Hindlimb muscle (tissue), 1 donor: ENCODE data around the gene GALM. TPM values are rescaled to one million over a fixed set of nuclear protein-coding genes. Genes with fewer than 3 reads are reported as not detected.
"Not testable (repeated sequence)": the region's sequence is repeated elsewhere in the genome, so short reads cannot be mapped to it uniquely, and the experiment has no call there.

Source experiments
- DNase-seq: peaks from one replicate; pipeline ENCODE4 v3.0.0-alpha.2; 2013
- polyA plus RNA-seq: library from polyadenylated mRNA; unstranded; fragments of 120-200 nt; gene quantifications from one replicate; pipeline ENCODE4 v1.2.1, GENCODE V29; 2013; ENCODE audit not compliant: insufficient read length

The GALM gene
- polyA plus RNA-seq: 15.0 TPM

DNA sequence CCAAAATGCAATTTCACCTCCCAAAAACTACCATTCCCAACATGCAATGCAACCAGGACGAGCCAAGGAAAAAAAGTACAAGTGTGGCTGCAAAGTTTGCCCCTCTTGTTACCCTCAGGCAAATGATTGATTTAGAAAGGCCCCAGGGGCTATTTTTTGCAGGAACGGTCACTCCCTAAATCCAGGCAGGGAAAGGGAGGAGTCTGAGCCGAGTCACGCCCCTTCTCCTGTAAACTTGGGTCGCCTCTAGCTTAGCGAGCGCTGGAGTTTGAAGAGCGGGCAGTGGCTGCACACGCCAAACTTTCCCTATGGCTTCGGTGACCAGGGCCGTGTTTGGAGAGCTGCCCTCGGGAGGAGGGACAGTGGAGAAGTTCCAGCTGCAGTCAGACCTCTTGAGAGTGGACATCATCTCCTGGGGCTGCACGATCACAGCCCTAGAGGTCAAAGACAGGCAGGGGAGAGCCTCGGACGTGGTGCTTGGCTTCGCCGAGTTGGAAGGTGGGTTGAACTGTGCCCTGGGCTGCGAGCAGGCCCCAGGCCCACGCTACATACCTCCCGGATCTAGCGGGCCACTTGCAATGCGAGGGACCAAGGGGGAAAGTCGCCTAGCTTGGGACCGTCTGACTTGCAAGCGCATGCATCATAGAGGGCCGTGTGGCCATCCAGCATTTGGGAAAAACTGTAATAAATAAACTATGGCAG, at the start of gene GALM:
GALM (plus strand) TSS at position 261 of the 702 bp plus-strand sequence; CDS start at position 309, 48 bp downstream.
- peak; percentile 91 for DNase-seq

- DNase-seq: no peak
These were observed 48.6 kb upstream of the GALM start for GRCh38 chr2:38617301-38617700.

- DNase-seq: no peak
These were observed 46.3 kb upstream of the GALM start for GRCh38 chr2:38619458-38620164.

DNA sequence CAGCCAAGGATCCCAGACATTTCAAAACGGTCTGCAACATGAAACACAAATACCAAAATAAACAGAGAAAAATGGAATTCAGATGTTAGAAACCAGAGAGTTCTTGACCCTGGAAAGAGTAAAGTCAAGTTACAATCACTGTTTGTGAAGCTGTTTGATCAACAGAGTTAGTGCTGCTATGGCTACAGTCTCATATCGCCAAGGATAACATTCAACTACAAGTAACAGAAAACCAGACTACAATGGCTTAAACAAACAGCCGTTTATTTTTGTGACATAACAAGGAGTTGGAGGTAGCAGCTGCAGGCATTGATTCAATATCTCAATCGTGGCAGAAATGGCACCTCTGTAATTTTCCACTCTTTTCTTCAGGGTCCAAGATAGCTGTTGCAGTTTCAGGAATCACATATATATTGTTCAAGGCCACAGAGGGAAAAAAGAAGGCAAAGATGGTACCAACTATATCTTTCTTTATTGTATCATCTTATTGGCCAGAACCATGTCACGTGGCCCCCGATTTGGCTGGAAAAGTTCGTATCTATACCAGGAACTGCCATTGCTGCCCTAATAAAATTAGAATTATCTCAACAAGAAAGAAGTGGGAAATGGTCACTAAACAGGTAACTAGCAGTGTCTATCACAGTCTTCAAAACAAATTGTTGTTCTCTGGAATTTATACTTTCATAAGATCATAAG, 45.5 kb upstream of the GALM start:
- DNase-seq: no peak

- DNase-seq: no peak
These were observed 44.9 kb upstream of the GALM start for GRCh38 chr2:38621018-38621417.

DNA sequence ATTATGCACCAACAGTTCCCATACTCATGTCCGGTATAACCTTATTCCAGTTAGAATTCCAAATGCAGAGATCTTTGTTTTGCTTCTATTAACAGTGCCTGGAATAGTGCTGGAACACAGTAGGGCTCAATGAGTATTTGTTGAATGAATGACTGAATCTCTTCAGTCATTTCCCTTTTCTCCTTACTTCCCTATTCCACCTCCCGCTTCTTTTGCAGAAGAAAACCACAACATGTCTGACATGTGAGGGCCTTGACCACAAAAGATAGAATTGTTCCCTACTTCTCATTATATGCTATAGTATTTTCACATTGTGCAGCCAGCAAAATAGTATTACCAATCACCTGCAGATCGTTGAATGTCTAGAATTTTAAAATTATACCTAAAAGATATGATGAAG, 43.7 kb upstream of the GALM start:
- no peak for DNase-seq

DNA sequence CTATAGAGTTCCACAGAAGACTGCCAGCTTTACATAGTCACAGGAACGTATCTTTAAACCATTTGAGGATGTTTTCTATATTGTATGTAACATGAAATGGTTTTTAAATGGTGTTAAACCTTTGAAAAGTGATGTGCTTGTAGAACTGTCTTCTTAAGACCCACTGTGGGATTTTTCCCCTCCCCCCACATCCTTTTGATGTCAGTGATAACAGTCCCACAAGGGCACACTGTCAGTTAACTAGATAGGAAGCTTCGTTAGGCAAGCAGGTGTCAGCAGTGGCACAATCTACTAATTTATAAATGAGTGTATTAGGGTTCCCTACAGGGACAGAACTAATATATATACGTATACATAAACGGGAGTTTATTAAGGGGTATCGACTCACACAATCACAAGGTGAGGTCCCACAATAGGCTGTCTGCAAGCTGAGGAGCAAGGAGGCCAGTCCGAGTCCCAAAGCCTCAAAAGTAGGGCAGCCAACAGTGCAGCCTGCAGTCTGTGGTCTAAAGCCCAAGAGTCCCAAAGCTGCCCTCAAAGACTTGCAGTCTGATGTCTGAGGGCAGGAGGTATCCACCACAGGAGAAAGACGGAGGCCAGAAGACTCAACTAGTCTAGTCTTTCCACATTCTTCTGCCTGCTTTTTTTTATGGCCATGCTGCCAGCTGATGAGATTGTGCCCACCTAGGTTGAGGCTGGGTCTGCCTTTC, 39.4 kb upstream of the GALM start:
- DNase-seq: no peak

DNA sequence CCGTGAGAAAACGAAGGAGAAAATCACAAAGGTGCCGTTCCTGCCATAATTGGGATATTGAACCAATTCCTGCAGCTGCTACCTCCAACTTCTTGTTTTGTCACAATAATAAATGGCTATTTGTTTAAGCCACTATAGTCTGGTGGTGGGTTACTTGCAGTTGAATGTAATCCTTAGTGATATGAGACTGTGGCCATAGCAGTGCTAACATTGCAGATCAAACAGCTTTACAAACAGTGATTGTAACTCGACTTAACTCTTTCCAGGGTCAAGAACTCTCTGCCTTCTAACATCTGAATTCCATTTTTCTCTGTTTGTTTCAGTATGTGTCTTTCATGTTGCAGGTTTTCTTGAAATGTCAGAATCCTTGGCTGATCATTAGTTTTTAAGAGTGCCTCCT, 38.5 kb upstream of the GALM start:
- DNase-seq: no peak

DNA sequence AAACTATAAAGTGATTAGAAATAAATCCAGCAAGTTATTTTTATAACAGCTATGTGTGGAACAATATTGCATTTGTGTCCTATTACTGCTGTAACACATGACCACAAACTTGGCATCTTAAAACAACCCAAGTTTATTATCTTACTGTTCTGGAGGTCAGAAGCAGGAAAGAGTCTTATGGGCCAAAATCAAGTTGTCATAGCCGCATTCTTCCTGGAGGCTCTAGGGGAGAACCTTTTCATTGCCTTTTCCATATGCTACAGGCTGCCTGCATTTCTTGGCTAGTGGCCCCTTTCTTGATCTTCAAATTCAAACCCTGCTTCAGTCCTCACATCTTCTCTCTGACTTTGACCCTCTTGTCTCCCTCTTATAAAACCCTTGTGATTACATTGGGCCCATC, 36.2 kb upstream of the GALM start:
- no peak for DNase-seq

DNA sequence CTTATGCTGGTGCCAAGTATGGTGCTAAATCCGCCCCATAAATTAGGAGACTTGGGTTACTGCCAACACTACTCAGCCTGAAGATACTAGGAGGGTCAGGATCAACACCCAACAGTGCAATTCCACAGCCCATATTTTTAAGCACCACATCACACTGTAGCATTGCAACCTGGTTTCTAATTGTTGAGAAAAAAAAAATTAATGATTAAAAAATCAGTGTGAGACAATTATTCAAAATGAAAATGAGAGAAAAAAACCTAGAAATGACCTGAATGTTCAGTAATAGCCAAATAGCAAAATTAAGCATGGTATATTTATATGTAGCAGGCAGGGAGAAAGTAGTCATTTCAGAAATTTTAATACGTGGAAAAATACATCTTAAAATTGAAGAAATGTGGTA, 33.9 kb upstream of the GALM start:
- no peak for DNase-seq

DNA sequence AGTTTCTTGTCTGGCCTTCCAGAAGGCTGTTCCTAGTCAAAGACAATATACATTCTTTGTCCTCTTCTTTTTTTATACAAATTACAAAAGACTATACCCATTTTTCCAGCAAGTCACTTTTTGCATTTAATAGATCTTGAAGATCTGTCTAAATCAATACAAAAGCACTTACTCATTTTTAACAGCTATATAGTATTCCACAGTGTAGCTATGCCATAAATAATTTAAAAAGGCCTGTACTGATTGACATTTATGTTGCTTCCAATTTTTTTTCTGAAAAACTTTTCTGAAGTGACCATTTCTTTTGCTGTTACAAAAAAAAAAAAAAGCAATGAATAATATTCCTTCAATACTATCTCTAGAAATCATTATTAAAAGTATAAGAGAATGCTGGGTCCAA, 32.9 kb upstream of the GALM start:
- DNase-seq: no peak

DNA sequence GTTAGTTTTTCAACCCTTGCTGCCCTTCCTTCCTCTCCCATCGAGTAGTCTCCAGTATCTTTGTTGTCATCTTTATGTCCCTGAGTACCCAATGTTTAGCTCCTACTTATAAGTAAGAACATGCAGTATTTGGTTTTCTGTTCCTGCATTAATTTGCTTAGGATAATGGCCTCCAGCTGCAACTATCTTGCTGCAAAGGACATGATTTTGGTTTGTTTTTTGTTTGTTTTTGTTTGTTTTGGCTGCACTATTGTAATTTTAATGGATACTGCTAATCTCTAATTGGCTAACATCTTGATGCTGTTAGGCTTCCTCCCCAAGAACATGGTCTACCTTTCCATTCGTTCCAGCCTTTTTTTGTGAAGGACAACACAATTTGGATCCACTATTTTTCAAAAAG, 32.0 kb upstream of the GALM start:
- DNase-seq: no peak

- no peak for DNase-seq
These were observed 31.2 kb upstream of the GALM start for GRCh38 chr2:38634684-38635083.

GRCh38 chr2:38635139-38635538, 30.8 kb upstream of the GALM start:
- no peak for DNase-seq

DNA sequence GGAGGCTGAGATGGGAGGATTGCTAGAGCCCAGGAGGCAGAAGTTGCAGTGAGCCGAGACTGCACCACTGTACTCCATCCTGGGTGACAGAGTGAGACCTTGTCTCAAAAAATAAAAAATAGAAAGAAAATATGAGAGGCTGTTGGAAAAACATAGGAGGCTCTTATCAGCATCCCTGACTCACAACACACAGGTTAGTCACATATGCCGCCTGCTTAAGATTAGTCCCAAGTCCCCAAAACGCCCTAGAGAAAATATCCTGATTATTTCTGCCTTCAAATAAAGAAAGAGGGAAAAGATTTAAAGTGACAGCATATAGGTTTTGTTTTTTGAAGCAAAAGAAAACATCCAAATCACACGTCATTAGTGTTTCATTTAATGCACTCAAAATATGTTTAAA, 29.8 kb upstream of the GALM start:
- no peak for DNase-seq

- DNase-seq: not testable (repeated sequence)
These were observed 23.4 kb upstream of the GALM start for GRCh38 chr2:38642373-38643017.

DNA sequence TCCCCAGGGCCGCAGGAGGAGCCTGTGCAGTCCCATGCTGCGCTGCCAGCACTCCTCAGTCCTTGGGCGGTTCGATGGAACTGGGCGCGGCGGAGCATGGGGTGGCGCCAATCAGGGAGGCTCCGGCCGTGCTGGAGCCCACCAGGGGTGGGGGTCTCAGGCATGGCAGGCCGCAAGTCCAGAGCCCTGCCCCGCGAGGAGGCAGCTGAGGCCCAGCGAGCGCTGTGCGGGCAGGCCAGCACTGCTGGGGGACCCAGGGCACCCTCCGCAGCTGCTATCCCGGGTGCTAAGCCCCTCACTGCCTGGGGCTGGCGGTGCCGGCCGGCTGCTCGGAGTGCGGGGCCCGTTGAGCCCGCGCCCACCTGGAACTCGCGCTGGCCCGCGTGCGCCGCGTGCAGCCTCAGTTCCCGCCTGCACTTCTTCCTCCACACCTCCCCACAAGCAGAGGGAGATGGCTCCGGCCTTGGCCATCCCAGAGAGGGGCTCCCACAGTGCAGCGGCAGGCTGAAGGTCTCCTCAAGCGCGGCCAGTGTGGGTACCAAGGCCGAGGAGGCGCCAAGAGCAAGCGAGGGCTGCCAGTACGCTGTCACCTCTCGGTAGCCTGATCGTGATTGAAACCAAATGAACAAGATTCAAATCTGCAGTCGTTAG, 22.8 kb upstream of the GALM start:
- DNase-seq: no peak

- not testable (repeated sequence) for DNase-seq
These were observed 22.0 kb upstream of the GALM start for GRCh38 chr2:38643683-38644511.

- DNase-seq: no peak
These were observed 17.7 kb upstream of the GALM start for GRCh38 chr2:38648107-38648761.

GRCh38 chr2:38649176-38649728, 16.7 kb upstream of the GALM start:
- DNase-seq: no peak
